ENCODE measurements around the gene PCGF3. TPM values are rescaled to one million over a fixed set of nuclear protein-coding genes. Genes with fewer than 3 reads are reported as not detected.

The PCGF3 gene
- total RNA-seq, 1 donor from 2014 or later, result 58.5 TPM

GRCh38 chr4:818106-818921, 112.7 kb downstream of the PCGF3 start:
- TF ChIP-seq CTCF (IDR thresholded peaks at IDR 0.05; ENCODE audit: insufficient read depth, low read length, poor library complexity, severe bottlenecking), result no peak
- no peak for DNase-seq (ENCODE audit: low read depth)
- no peaks in the 10 kb centered on the region for H3K36me3 ChIP-seq (ENCODE audit: control insufficient read depth, insufficient read depth, low read length)
- H3K4me3 ChIP-seq (ENCODE audit: low read depth, low read length), result no peak overlapping the region
- H3K27me3 ChIP-seq (ENCODE audit: control insufficient read depth, insufficient read depth, low read length), result peaks cover 61% of the 10 kb centered on the region

GRCh38 chr4:819401-820229, 114.0 kb downstream of the PCGF3 start:
- TF ChIP-seq CTCF (IDR thresholded peaks at IDR 0.05; ENCODE audit: insufficient read depth, low read length, poor library complexity, severe bottlenecking), result no peak
- DNase-seq (ENCODE audit: low read depth), result no peak

More at GRCh38 chr4:819401-820229, 114.0 kb downstream of the PCGF3 start:
- Histone ChIP-seq H3K4me3 (ENCODE audit: low read depth, low read length) (no peak overlapping the region), H3K27me3 (ENCODE audit: control insufficient read depth, insufficient read depth, low read length) (peaks cover 64% of the 10 kb centered on the region), H3K36me3 (ENCODE audit: control insufficient read depth, insufficient read depth, low read length) (no peaks in the 10 kb centered on the region)

Other genes with a start within 250 kb of the PCGF3 start
- 10.9 and 16.4 TPM in 2 replicates for gene ZNF721, start 206.7 kb upstream of the PCGF3 start, total RNA-seq
- gene PIGG, start 206.6 kb upstream of the PCGF3 start, total RNA-seq, result 48.9 and 51.6 TPM in 2 replicates
- gene TMEM271, start 129.5 kb upstream of the PCGF3 start, total RNA-seq, result not detected in 2 replicates
- gene PDE6B, start 80.3 kb upstream of the PCGF3 start, total RNA-seq, result 17.1 and 19.7 TPM in 2 replicates
- 116 and 182 TPM in 2 replicates for gene ATP5ME, start 31.6 kb upstream of the PCGF3 start, total RNA-seq
- 7.8 and 7.9 TPM in 2 replicates for gene MYL5, start 31.3 kb upstream of the PCGF3 start, total RNA-seq
- 3.4 and 3.7 TPM in 2 replicates for gene SLC49A3, start 16.7 kb upstream of the PCGF3 start, total RNA-seq
- gene CPLX1, start 120.3 kb downstream of the PCGF3 start, total RNA-seq, result 0.17 TPM in 1 of 2 replicates, not detected in the other
- gene GAK, start 226.5 kb downstream of the PCGF3 start, total RNA-seq, result 105 and 131 TPM in 2 replicates
- 16.0 and 20.5 TPM in 2 replicates for gene TMEM175, start 226.6 kb downstream of the PCGF3 start, total RNA-seq

Measured in kidney epithelial cell (primary cell).